Mammary epithelial cell (primary cell): Measurements from ENCODE around the gene HSPA2.
"Not testable (repeated sequence)": the region's sequence is repeated elsewhere in the genome, so short reads cannot be mapped to it uniquely, and the experiment has no call there.

Source experiments
- CTCF ChIP-seq, 2 donors: IDR thresholded peaks in 1 of 2; conservative IDR thresholded peaks in 1 of 2; 2 replicates each; pipeline ENCODE4 v1.5.1; 2011 to 2012; ENCODE audit warnings: inconsistent platforms in 2 of 2, low read length in 2 of 2, mild to moderate bottlenecking in 2 of 2, control low read depth in 1 of 2, low read depth in 1 of 2; ENCODE audit not compliant: insufficient read depth in 1 of 2; ENCODE audit errors: extremely low read depth in 1 of 2
- EZH2 ChIP-seq: IDR thresholded peaks from 2 replicates; pipeline ENCODE4 v1.6.1; 2012; ENCODE audit warnings: low read length, inconsistent platforms, borderline replicate concordance

DNA sequence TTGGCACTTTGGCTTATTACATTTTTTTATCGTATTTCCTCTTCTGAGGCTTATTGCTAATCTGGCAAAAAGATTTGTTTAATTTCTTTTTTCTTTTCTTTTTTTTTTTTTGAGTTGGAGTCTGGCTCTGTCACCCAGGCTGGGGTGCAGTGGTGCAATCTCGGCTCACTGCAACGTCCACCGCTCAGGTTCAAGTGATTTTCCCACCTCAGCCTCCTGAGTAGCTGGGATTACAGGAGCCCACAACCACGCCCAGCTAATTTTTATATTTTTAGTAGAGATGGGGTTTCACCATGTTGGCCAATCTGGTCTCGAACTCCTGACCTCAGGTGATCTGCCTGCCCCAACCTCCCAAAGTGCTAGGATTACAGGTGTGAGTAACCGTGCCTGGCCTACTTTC lies 29.1 kb downstream of the HSPA2 start:
- not testable (repeated sequence) for TF ChIP-seq CTCF (conservative IDR thresholded peaks at IDR 0.05 in 1 of 2, IDR thresholded peaks at IDR 0.05 in 1 of 2; ENCODE audit: extremely low read depth in 1 of 2, insufficient read depth in 1 of 2, low read depth in 1 of 2, low read length in 2 of 2); EZH2
